Stimulated activated naive B cell treated with anti-CD40 and anti-IgM and Interleukin-4, amounts not matched to agents 10 μg/mL and 1 μg/mL and 100 μg/mL, for 72 hours (primary cell): ENCODE results near the gene AGT.
"Not testable (repeated sequence)": the region's sequence is repeated elsewhere in the genome, so short reads cannot be mapped to it uniquely, and the experiment has no call there.

Experiments used
- ATAC-seq, 2 donors: fragments of 150-1000 bp; cut with Tn5 transposase; replicated peaks; 2 replicates each; pipeline ENCODE4 v1.10.0; 2021; ENCODE audit warnings: moderate library complexity in 1 of 2
- DNase-seq: peaks from one replicate; pipeline ENCODE4 v3.0.0; 2021
- H3K27ac Mint-ChIP-seq: one replicate; pipeline ENCODE4 v1.8.0; 2022; ENCODE audit warnings: mild to moderate bottlenecking, mixed read lengths
- H3K27me3 Mint-ChIP-seq, 2 donors: one replicate each; pipeline ENCODE4 v1.8.0; 2022; ENCODE audit warnings: mixed read lengths in 2 of 2
- H3K36me3 Mint-ChIP-seq, 2 donors: one replicate each; pipeline ENCODE4 v1.8.0; 2022; ENCODE audit warnings: mixed read lengths in 2 of 2, mild to moderate bottlenecking in 1 of 2
- H3K4me1 Mint-ChIP-seq, 2 donors: one replicate each; pipeline ENCODE4 v1.8.0; 2022; ENCODE audit warnings: mixed read lengths in 2 of 2, mild to moderate bottlenecking in 1 of 2
- H3K4me3 Mint-ChIP-seq, 2 donors: one replicate each; pipeline ENCODE4 v1.8.0; 2022; ENCODE audit warnings: mild to moderate bottlenecking in 2 of 2, mixed read lengths in 2 of 2, moderate library complexity in 1 of 2
- H3K9me3 Mint-ChIP-seq, 2 donors: one replicate each; pipeline ENCODE4 v1.8.0; 2022; ENCODE audit warnings: mixed read lengths in 2 of 2, mild to moderate bottlenecking in 1 of 2

AGT gene

DNA sequence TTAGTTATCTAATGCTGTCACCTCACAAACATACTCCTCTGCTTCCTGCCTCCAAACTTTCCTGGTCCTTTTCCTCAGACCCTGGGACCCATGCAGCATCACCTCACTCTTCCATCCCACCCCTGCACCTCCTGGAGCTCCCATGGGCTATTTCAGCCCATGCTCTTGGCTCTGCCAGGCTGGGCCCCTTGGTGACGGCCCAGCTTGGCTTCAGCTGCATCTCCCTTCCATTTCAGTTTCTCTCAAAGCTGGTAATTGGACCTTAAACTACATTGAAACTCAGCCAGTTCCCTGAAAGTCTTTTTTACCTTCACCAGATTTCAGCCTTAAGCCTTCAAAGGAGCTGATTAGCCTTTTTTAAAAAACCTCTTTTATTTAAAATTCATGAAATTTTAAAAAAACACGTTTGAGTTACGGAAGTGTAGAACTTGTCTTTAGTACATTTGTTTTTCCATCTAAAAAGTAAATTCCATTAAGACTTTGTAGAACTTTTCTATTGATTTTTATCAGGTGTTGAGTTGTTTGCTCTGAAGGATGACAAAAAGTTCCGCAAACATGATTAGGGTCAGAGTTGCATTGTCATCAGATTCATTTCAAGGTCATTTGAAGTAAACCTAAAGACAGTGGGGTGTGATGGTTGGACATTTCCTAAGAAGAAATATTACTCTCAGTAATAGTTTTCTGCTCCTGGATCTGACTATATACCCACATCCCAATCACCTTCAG lies 33.5 kb downstream of the AGT start:
- Mint-ChIP-seq H3K36me3 (peaks cover 31 to 56% of the 10 kb centered on the region in 2 donors), H3K27me3 (no peaks in the 10 kb centered on the region), H3K9me3 (no peaks in the 10 kb centered on the region), H3K27ac (no peak overlapping the region), H3K4me1 (no peaks in the 10 kb centered on the region), H3K4me3 (no peak overlapping the region)
- ATAC-seq (no peak), DNase-seq (no peak)

DNA sequence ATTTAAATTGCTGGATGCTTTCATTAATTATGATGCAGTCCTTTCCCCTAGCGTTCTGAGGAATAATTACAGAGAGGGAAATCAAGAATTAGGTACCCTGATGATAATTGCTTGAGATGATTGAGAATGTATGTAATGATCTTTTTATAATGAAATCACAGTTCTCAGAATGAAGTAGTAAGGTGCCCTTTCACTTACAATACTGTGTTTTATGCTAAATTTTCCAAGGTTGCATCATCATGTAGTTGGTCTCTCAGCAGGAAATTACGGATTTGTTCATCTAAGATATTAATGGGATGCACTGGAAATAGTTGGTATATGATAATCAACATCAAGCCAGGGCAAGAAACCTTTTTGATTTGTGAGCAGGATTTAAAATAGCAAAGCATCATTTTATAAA lies 34.1 kb downstream of the AGT start:
- Mint-ChIP-seq H3K4me1 (no peaks in the 10 kb centered on the region), H3K9me3 (no peaks in the 10 kb centered on the region), H3K36me3 (peaks cover 29 to 55% of the 10 kb centered on the region in 2 donors), H3K27ac (no peak overlapping the region), H3K27me3 (no peaks in the 10 kb centered on the region), H3K4me3 (no peak overlapping the region)
- DNase-seq = no peak
- no peak for ATAC-seq

DNA sequence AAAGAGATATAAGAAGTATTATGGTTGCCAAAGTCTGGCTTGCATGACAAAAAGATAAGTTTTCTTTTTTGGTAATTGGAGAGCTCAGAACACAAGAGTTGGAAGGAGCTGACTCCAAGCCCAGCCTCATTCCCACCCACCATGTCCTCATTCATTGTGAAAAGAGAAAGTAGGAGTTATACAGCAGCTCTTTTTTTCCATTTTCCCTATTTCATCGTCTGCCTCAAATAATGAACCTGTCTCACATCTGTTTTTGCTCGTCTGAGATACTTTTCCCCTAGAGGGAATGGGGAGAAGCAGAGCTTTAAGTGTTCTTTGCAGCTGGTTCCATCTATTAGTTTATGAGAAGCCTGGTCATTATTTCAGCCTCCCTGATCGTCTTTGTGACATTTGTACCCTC lies 34.7 kb downstream of the AGT start:
- Mint-ChIP-seq H3K4me3 (no peak overlapping the region), H3K4me1 (no peaks in the 10 kb centered on the region), H3K27ac (no peak overlapping the region), H3K9me3 (no peaks in the 10 kb centered on the region), H3K27me3 (no peaks in the 10 kb centered on the region), H3K36me3 (peaks cover 30 to 57% of the 10 kb centered on the region in 2 donors)
- DNase-seq (no peak), ATAC-seq (no peak)

DNA sequence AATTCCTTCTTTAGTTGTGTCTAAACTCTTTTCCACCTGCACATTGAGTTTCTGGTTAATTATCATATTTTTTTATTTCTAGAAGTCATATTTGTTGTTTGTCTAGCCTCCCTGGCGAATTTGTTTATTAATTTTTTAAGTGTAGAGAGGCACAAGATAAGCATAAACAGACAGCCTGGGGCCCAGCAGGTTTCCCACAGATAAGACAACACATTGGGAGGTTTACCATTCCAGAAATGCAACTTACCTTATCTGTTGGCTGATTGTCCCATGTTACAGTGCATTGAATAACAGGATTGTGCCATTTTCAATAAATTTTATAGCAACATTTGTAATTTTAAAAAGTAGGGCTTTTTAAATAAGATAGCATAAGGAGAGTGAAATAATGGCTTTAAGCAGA lies 36.7 kb downstream of the AGT start:
- peaks cover 35 to 60% of the 10 kb centered on the region in 2 donors for H3K36me3 Mint-ChIP-seq
- no peak for DNase-seq
- H3K4me1 Mint-ChIP-seq = no peaks in the 10 kb centered on the region
- no peaks in the 10 kb centered on the region for H3K27me3 Mint-ChIP-seq
- no peaks in the 10 kb centered on the region for H3K9me3 Mint-ChIP-seq
- ATAC-seq = no peak
- H3K4me3 Mint-ChIP-seq = no peak overlapping the region
- H3K27ac Mint-ChIP-seq = no peak overlapping the region

DNA sequence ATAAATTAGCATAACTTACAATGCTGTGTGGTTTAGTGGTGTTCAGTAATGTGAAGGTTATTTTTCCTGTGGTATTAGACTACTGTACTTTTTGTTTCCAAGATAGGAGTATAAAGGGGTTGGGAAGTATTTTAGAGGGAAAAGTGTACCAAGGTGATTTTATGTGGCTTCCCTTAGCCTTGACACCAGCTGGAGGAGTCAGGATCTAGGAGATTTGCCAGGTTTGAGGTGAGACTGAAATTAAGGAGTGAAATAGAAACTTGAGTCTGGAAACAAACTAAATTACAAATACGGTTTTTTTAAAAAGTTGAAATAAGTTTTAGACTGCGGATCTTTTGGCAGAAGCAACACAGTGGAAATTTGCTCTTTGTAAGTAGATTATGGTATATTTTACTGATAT lies 39.3 kb downstream of the AGT start:
- Mint-ChIP-seq H3K27me3 (no peaks in the 10 kb centered on the region), H3K9me3 (no peaks in the 10 kb centered on the region), H3K36me3 (peaks cover 40 to 60% of the 10 kb centered on the region in 2 donors), H3K27ac (no peak overlapping the region), H3K4me1 (no peaks in the 10 kb centered on the region), H3K4me3 (no peak overlapping the region)
- DNase-seq (no peak), ATAC-seq (no peak)

DNA sequence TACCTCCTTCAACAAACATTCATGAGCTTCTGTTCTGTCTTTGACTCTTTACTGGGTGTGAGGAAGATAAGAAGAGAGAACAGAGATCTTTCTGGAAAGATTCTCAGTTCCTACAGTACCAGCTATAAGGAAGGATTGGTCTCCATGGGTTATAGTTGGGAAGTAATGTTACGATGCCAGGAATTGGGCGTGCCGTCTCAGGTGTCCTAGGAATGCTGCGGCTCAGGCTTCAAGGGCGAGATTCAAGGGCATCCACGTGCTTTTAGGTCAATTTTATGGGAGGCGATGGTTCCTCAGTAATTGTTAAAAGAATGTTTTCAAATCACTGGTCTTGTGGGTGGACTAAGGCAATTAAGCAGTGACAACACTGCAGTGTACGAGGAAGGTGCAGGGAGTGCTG lies 44.4 kb downstream of the AGT start:
- Mint-ChIP-seq H3K4me3 (no peak overlapping the region), H3K36me3 (peaks cover 43 to 64% of the 10 kb centered on the region in 2 donors), H3K9me3 (no peaks in the 10 kb centered on the region), H3K4me1 (no peaks in the 10 kb centered on the region), H3K27ac (no peak overlapping the region), H3K27me3 (no peaks in the 10 kb centered on the region)
- no peak for ATAC-seq
- no peak for DNase-seq

DNA sequence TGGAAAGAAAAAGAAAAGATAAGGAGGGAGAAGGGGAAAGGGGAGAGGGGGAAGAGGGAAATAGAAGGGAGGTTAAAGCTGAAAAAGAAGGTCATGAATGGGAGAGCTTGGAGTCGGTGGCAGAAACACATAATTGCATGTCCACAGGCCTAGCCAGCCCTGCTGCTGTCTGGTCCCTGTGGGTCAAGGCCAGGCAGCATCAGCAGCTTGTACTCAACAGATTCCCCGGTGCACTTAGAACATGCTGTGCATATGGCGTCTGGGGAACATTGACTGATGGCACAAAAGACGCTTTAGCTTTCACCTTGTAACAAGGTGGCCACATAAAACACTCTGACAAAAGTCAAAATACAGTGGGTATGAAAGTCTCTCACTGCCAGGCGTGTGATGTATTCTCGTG lies 45.7 kb downstream of the AGT start:
- Mint-ChIP-seq H3K9me3 (no peaks in the 10 kb centered on the region), H3K4me1 (no peaks in the 10 kb centered on the region), H3K27me3 (no peaks in the 10 kb centered on the region), H3K4me3 (no peak overlapping the region), H3K27ac (no peak overlapping the region), H3K36me3 (peaks cover 41 to 65% of the 10 kb centered on the region in 2 donors)
- DNase-seq = no peak
- ATAC-seq = no peak

DNA sequence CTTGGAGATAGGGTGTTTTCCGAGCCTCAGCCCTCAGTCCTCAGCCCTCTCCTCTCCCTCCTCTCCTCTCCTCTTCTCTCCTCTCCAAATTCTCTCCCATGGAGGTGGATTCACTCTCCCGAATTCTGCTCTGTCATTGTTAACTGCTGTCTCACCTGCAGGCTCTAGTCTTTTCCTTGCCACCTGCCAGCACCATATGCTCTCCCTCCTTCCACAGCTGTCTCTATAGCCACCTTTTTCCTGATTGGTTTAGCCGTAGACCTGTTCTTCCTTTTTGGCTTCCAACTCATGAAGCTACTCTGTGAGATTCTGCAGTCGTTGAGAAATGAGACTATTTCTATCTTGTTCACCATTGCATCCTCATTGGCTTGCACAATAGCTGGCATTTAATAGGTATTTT lies 51.9 kb downstream of the AGT start:
- H3K27ac Mint-ChIP-seq = no peak overlapping the region
- H3K4me3 Mint-ChIP-seq = no peak overlapping the region
- H3K36me3 Mint-ChIP-seq = peaks cover 30 to 54% of the 10 kb centered on the region in 2 donors
- DNase-seq (no peak), ATAC-seq (no peak)
- no peaks in the 10 kb centered on the region for H3K9me3 Mint-ChIP-seq
- H3K27me3 Mint-ChIP-seq = no peaks in the 10 kb centered on the region
- H3K4me1 Mint-ChIP-seq = peaks cover under 1 to 4% of the 10 kb centered on the region in 2 donors

DNA sequence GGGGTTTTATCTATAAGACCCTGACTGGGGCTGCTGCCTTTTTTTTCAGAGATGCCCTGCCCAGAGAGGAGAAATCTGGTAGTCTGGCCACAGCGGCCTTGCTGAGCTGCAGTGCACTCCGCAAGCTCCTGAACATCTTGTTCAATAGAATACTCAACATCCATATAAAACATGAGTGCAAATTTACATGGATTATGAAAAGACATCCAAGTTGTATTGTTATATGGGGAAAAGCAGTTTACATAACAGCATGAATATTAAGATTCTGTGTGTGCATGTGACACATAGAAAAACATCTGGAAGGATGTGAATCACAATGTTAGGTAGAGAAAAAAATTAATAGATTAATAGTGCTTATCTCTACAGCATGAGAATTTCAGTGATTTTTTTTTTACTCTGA lies 55.2 kb downstream of the AGT start:
- Mint-ChIP-seq H3K4me1 (peaks cover 24 to 31% of the 10 kb centered on the region in 2 donors), H3K4me3 (no peak overlapping the region), H3K27me3 (no peaks in the 10 kb centered on the region), H3K9me3 (no peaks in the 10 kb centered on the region), H3K36me3 (peaks cover 23 to 52% of the 10 kb centered on the region in 2 donors), H3K27ac (no peak overlapping the region)
- no peak for DNase-seq
- no peak for ATAC-seq

DNA sequence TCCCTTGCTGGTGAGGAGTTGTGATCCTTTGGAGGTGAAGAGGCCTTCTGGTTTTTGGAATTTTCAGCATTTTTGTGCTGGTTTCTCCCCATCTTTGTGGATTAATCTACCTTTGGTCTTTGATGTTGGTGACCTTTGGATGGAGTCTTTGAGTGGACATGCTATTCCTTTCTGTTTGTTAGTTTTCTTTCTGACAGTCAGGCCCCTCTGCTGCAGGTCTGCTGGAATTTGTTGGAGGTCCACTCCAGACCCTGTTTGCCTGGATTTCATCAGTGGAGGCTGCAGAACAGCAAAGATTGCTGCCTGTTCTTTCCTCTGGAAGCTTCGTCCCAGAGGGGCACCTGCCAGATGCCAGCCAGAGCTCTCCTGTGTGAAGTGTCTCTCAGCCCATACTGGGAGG lies 55.8 kb downstream of the AGT start:
- not testable (repeated sequence) for H3K9me3 Mint-ChIP-seq, DNase-seq, H3K27me3 Mint-ChIP-seq, H3K27ac Mint-ChIP-seq, H3K4me3 Mint-ChIP-seq, ATAC-seq
- peaks cover 25 to 54% of the 10 kb centered on the region in 2 donors for H3K36me3 Mint-ChIP-seq
- peaks cover 24 to 31% of the 10 kb centered on the region in 2 donors for H3K4me1 Mint-ChIP-seq

DNA sequence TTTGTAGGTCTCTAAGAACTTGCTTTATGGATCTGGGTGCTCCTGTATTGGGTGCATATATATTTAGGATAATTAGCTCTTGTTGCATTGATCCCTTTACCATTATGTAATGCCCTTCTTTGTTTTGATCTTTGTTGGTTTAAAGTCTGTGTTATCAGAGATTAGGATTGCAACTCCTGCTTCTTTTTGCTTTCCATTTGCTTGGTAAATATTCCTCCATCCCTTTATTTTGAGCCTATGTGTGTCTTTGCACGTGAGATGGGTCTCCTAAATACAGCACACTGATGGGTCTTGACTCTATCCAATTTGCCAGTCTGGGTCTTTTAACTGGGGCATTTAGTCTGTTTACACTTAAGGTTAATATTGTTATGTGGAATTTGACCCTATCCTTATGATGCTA lies 57.2 kb downstream of the AGT start:
- Mint-ChIP-seq H3K4me1 (peaks cover 25 to 31% of the 10 kb centered on the region in 2 donors), H3K36me3 (peaks cover 20 to 47% of the 10 kb centered on the region in 2 donors)
- H3K27me3 Mint-ChIP-seq, H3K27ac Mint-ChIP-seq, H3K4me3 Mint-ChIP-seq, H3K9me3 Mint-ChIP-seq, ATAC-seq, DNase-seq: not testable (repeated sequence)
